HepG2 (cell line): ENCODE data around the gene ZBTB4. TPM values are rescaled to one million over a fixed set of nuclear protein-coding genes. Genes with fewer than 3 reads are reported as not detected.

ENCODE experiments used
- ATAC-seq: fragments of 200-7000 bp; cut with Tn5 transposase; 3 replicates; pipeline ENCODE4 v1.9.1; 2020; ENCODE audit warnings: mild to moderate bottlenecking, moderate library complexity
- BruUV-seq: library from RNA; stranded (reverse); fragments of 400-500 nt; replicated peaks from 2 replicates; lab custom pipeline; 2021; lab: Mats Ljungman, UMichigan
- CTCF ChIA-PET: fragments of 300-600 bp; formaldehyde crosslinking; extraction: SDS; loops from one replicate; lab custom pipeline; 2021; ENCODE audit warnings: low total read pairs, inconsistent platforms, low intra/inter-chr PET ratio; lab: Yijun Ruan, JAX
- POLR2A ChIA-PET: fragments of 350-600 bp; sonication (Branson Sonifier 250); formaldehyde crosslinking; loops from one replicate; lab custom pipeline; 2020; ENCODE audit warnings: antibody characterized with exemption, inconsistent platforms; lab: Yijun Ruan, JAX
- DNase-seq: peaks from one replicate; pipeline ENCODE4 v3.0.0-alpha.2; 2015; ENCODE audit warnings: low spot score
- FAIRE-seq: peaks from 3 replicates; lab custom pipeline; 2011; peaks lifted over from hg19 to GRCh38; lab: Jason Lieb, UNC
- H2AFZ ChIP-seq: one replicate; pipeline ENCODE4 v1.6.1; 2011; ENCODE audit warnings: low read length, inconsistent platforms
- H3K27ac ChIP-seq: fragments of 300-600 bp; 3 replicates; pipeline ENCODE4 v1.8.0; 2011; ENCODE audit warnings: mixed run types, mild to moderate bottlenecking, mixed read lengths, low read length, inconsistent platforms; ENCODE audit not compliant: insufficient read depth; ENCODE audit errors: extremely low read length
- H3K27me3 ChIP-seq, 2 experiments: fragments of 200-600 bp in 1 of 2; 2 replicates in 1 of 2; 3 replicates in 1 of 2; pipeline versions ENCODE4 v1.6.0 to v1.8.0; 2011; ENCODE audit warnings: low read length in 2 of 2, mild to moderate bottlenecking in 2 of 2, moderate library complexity in 2 of 2, inconsistent platforms in 1 of 2; ENCODE audit not compliant: insufficient read depth in 2 of 2, control insufficient read depth in 1 of 2
- H3K36me3 ChIP-seq, 2 experiments: fragments of 200-600 bp in 1 of 2; replicated peaks in 1 of 2; 2 replicates in 1 of 2; 3 replicates in 1 of 2; pipeline versions ENCODE4 v1.5.1 to v1.8.0; 2011; ENCODE audit warnings: low read length in 2 of 2, inconsistent platforms in 1 of 2; ENCODE audit not compliant: insufficient read depth in 2 of 2, control insufficient read depth in 1 of 2
- H3K4me1 ChIP-seq: 2 replicates; pipeline ENCODE4 v1.5.1; 2012; ENCODE audit warnings: low read length, inconsistent platforms; ENCODE audit not compliant: insufficient read depth
- H3K4me2 ChIP-seq: 2 replicates; pipeline ENCODE4 v1.6.0; 2011; ENCODE audit warnings: low read depth, low read length, inconsistent platforms
- H3K4me3 ChIP-seq, 3 experiments: fragments of 200-600 bp in 1 of 3; sonication (generic), shearing (Covaris generic) in 1 of 3; replicated peaks in 1 of 3; 2 replicates each; pipeline ENCODE4 v1.5.1; 2011 to 2016; ENCODE audit warnings: low read length in 3 of 3, inconsistent platforms in 2 of 3, low read depth in 2 of 3, mild to moderate bottlenecking in 2 of 3, control low read depth in 1 of 3, mixed read lengths in 1 of 3; ENCODE audit not compliant: insufficient read depth in 1 of 3
- H3K79me2 ChIP-seq: one replicate; pipeline ENCODE4 v1.6.1; 2011; ENCODE audit warnings: low read length, inconsistent platforms; ENCODE audit not compliant: insufficient read depth
- H3K9ac ChIP-seq: 2 replicates; pipeline ENCODE4 v1.6.0; 2011; ENCODE audit warnings: mild to moderate bottlenecking, low read depth, low read length, inconsistent platforms; ENCODE audit not compliant: insufficient read depth
- H3K9me3 ChIP-seq: 2 replicates; pipeline ENCODE4 v1.5.1; 2012; ENCODE audit warnings: mild to moderate bottlenecking, low read length
- H4K20me1 ChIP-seq: 2 replicates; pipeline ENCODE4 v1.6.0; 2011; ENCODE audit warnings: inconsistent platforms, mild to moderate bottlenecking, low read length, moderate library complexity; ENCODE audit not compliant: insufficient read depth
- CBFB ChIP-seq: sonication (generic); formaldehyde crosslinking; IDR thresholded peaks from 2 replicates; pipeline ENCODE4 v1.4.0; 2020; ENCODE audit warnings: missing genetic modification reagents
- CREB1 ChIP-seq, 2 experiments: fragments of 450-650 bp in 1 of 2; IDR thresholded peaks; 2 replicates each; pipeline ENCODE4 v1.6.1; 2016 to 2017; ENCODE audit warnings: control low read depth in 1 of 2, mild to moderate bottlenecking in 1 of 2, missing compliant biosample characterization in 1 of 2, missing genetic modification characterization in 1 of 2
- IRF9 ChIP-seq: sonication (generic); formaldehyde crosslinking; IDR thresholded peaks from 2 replicates; pipeline ENCODE4 v1.8.0; 2022; ENCODE audit warnings: missing genetic modification reagents, mild to moderate bottlenecking, borderline replicate concordance
- JARID2 ChIP-seq: sonication (generic); formaldehyde crosslinking; IDR thresholded peaks from 2 replicates; pipeline ENCODE4 v1.8.1; 2023; ENCODE audit warnings: missing genetic modification reagents, inconsistent platforms; ENCODE audit not compliant: insufficient replicate concordance
- MAX ChIP-seq: IDR thresholded peaks from 2 replicates; pipeline ENCODE4 v1.6.1; 2012; ENCODE audit warnings: inconsistent platforms
- NCOR1 ChIP-seq: fragments of 200-600 bp; sonication (generic); IDR thresholded peaks from 2 replicates; pipeline ENCODE4 v1.7.0; 2017; ENCODE audit warnings: antibody characterized with exemption, low read length, borderline replicate concordance
- NR2F1 ChIP-seq, 2 experiments: fragments of 450-650 bp in 1 of 2; formaldehyde crosslinking in 1 of 2; IDR thresholded peaks; 2 replicates each; pipeline versions ENCODE4 v1.5.0 to v1.6.1; 2016 to 2020; ENCODE audit warnings: mild to moderate bottlenecking in 1 of 2, missing compliant biosample characterization in 1 of 2, missing genetic modification reagents in 1 of 2, moderate library complexity in 1 of 2
- PAX8 ChIP-seq: sonication (generic); formaldehyde crosslinking; IDR thresholded peaks from 2 replicates; pipeline ENCODE4 v1.8.0; 2022; ENCODE audit warnings: mild to moderate bottlenecking, missing genetic modification reagents, borderline replicate concordance
- PBX2 ChIP-seq: IDR thresholded peaks from 2 replicates; pipeline ENCODE4 v1.6.1; 2016; ENCODE audit warnings: control low read depth
- RARA ChIP-seq: IDR thresholded peaks from 2 replicates; pipeline ENCODE4 v1.6.1; 2016; ENCODE audit warnings: missing genetic modification reagents, missing compliant biosample characterization
- RORA ChIP-seq: sonication (generic); formaldehyde crosslinking; IDR thresholded peaks from 2 replicates; pipeline ENCODE4 v1.5.0; 2020; ENCODE audit warnings: mild to moderate bottlenecking, missing genetic modification reagents, moderate library complexity
- TOPORS ChIP-seq: sonication (generic); formaldehyde crosslinking; IDR thresholded peaks from 2 replicates; pipeline ENCODE4 v1.8.0; 2023; ENCODE audit warnings: mild to moderate bottlenecking, missing genetic modification reagents
- TSC22D2 ChIP-seq: sonication (generic); formaldehyde crosslinking; IDR thresholded peaks from 2 replicates; pipeline ENCODE4 v1.5.1; 2020; ENCODE audit warnings: missing genetic modification reagents, mild to moderate bottlenecking, borderline replicate concordance
- XRCC5 ChIP-seq: fragments of 200-400 bp; formaldehyde crosslinking; optimal IDR thresholded peaks from 2 replicates; pipeline ENCODE3; 2017; ENCODE audit warnings: mild to moderate bottlenecking, low read length
- ZFP36L2 ChIP-seq: sonication (generic); formaldehyde crosslinking; IDR thresholded peaks from 2 replicates; pipeline ENCODE4 v1.4.0; 2020; ENCODE audit warnings: missing genetic modification reagents
- ZNF234 ChIP-seq: sonication (generic); formaldehyde crosslinking; conservative IDR thresholded peaks from 2 replicates; pipeline ENCODE4 v1.5.1; 2020; ENCODE audit warnings: mild to moderate bottlenecking, missing genetic modification reagents
- ZNF282 ChIP-seq: fragments of 450-650 bp; IDR thresholded peaks from 2 replicates; pipeline ENCODE4 v1.6.1; 2018; ENCODE audit not compliant: partially characterized antibody
- ZNF33B ChIP-seq: sonication (generic); formaldehyde crosslinking; IDR thresholded peaks from 2 replicates; pipeline ENCODE4 v1.5.1; 2020; ENCODE audit warnings: mild to moderate bottlenecking, missing genetic modification reagents
- ZNF790 ChIP-seq: sonication (generic); formaldehyde crosslinking; IDR thresholded peaks from 2 replicates; pipeline ENCODE4 v1.8.0; 2022; ENCODE audit warnings: missing genetic modification reagents, mild to moderate bottlenecking, borderline replicate concordance
- WGBS: methylation state at CpG from one replicate; pipeline ENCODE4 v1.1.6; 2017; ENCODE audit warnings: low lambda C conversion rate; 5-methylcytosine and 5-hydroxymethylcytosine counted together
- in situ Hi-C: cut with HindIII; loops from 2 replicates; pipeline ENCODE4 v1.10.0; 2017; ENCODE audit warnings: low pct_unique_long_range_greater_than_20kb; ENCODE audit not compliant: extremely low pct_ligation_motif_present
- intact Hi-C: fragments of 100-400 bp; cut with micrococcal nuclease; formaldehyde crosslinking; loops from one replicate; pipeline ENCODE4 v1.10.0; 2022; ENCODE audit not compliant: unreplicated experiment
- polyA plus RNA-seq, 8 experiments: library from polyadenylated mRNA; depleted of rRNA in 3 of 8; stranded (reverse) in 7 of 8; unstranded in 1 of 8; fragments of >200 nt; fragmentation: Illumina TruSeq in 4 of 8; extraction: Trizol in 4 of 8; gene quantifications; 2 replicates each; pipeline versions ENCODE4 v1.2.1 to v1.2.3, GENCODE V29; 2011 to 2016; ENCODE audit warnings: low read depth in 4 of 8, missing spikeins in 1 of 8, mixed read lengths in 1 of 8; ENCODE audit not compliant: insufficient read depth in 1 of 8
- total RNA-seq, 5 experiments: library from RNA; depleted of rRNA; stranded (reverse); fragments of >200 nt; fragmentation: Illumina TruSeq; extraction: Trizol; gene quantifications; 2 replicates each; pipeline ENCODE4 v1.2.3, GENCODE V29; 2016; ENCODE audit warnings: low read depth in 1 of 5

The ZBTB4 gene
- total and polyA plus RNA-seq, 2 of the 13 experiments (the other 11 are each of a cell fraction or from before 2014, with no cell fraction given): 4.3 to 7.4 TPM

- 7% methylated on average over 4 of the region's 5 CpGs for WGBS
- Histone ChIP-seq H3K36me3 (no peaks in the 10 kb centered on the region), H3K9ac (no peak within 1 kb of the TSS), H3K27ac (no peak within 1 kb of the TSS), H3K79me2 (no peaks in the 10 kb centered on the region), H3K4me1 (peaks cover 8% of the 10 kb centered on the region), H2AFZ (no peak within 1 kb of the TSS), H3K9me3 (no peaks in the 10 kb centered on the region), H3K4me3 (no peak within 1 kb of the TSS), H3K27me3 (peaks cover 2 to 3% of the 10 kb centered on the region in 2 experiments; a peak in 3 of 5 replicates), H4K20me1 (no peaks in the 10 kb centered on the region), H3K4me2 (no peak within 1 kb of the TSS)
- ATAC-seq: no peak
- FAIRE-seq: no peak
- ChIA-PET CTCF (no interaction called here), POLR2A (no interaction called here)
- DNase-seq: no peak
- BruUV-seq: no TSS peak
- in situ Hi-C loops (no loop called here), intact Hi-C loops (no loop called here)
- TF ChIP-seq ZNF33B (CRISPR knock-in tag) (no peak), ZNF790 (no peak), CREB1 (IDR thresholded peaks at IDR 0.05) (no peak), CREB1 (CRISPR knock-in tag; IDR thresholded peaks at IDR 0.05) (no peak), NR2F1 (CRISPR knock-in tag; IDR thresholded peaks at IDR 0.05) (no peak), JARID2 (CRISPR knock-in tag) (no peak), RARA (CRISPR knock-in tag) (no peak), NCOR1 (no peak), CBFB (CRISPR knock-in tag) (no peak), TSC22D2 (CRISPR knock-in tag) (no peak), XRCC5 (no peak), TOPORS (CRISPR knock-in tag) (no peak), RORA (no peak), ZNF282 (no peak), IRF9 (CRISPR knock-in tag) (no peak), PBX2 (CRISPR knock-in tag) (no peak), MAX (no peak), ZFP36L2 (no peak), PAX8 (CRISPR knock-in tag) (no peak), ZNF234 (CRISPR knock-in tag) (no peak)
Measured at GRCh38 chr17:7428557-7428956, 50.9 kb downstream of the ZBTB4 start, which contains the start of gene SPEM3. Gene SPEM3 (plus strand): TSS chr17:7428857. CDS start chr17:7428903, 46 bp downstream.
